ENCODE results near the gene AJAP1.

DNA sequence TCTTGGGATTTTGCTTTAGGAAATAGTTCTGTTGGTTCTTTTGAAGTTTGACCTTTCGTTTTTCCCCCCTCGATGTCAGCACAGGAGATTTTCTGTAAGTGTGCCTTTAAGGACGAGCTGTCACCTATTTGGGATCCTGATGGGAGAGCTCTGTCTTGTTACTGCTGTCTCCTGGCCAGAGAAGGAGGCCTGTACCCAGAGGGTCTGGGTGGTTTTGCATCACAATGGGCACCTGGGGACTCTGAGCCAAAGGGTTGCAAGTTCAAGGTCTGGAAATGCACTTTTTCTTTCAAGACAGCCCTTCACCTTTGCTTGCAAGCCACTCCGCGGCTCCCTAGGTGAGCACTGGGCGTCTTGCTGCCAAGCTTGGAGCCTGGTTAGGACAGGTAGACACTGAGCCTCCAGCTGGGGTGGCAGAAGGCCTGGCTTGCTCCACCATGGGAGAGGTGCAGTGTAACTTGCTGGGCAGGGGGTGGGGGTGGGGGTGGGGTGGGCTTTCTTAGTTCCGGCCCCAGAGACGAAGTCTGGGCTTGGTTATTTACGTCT lies 2.9 kb downstream of the AJAP1 start:
- TF ChIP-seq, protein P1, sequence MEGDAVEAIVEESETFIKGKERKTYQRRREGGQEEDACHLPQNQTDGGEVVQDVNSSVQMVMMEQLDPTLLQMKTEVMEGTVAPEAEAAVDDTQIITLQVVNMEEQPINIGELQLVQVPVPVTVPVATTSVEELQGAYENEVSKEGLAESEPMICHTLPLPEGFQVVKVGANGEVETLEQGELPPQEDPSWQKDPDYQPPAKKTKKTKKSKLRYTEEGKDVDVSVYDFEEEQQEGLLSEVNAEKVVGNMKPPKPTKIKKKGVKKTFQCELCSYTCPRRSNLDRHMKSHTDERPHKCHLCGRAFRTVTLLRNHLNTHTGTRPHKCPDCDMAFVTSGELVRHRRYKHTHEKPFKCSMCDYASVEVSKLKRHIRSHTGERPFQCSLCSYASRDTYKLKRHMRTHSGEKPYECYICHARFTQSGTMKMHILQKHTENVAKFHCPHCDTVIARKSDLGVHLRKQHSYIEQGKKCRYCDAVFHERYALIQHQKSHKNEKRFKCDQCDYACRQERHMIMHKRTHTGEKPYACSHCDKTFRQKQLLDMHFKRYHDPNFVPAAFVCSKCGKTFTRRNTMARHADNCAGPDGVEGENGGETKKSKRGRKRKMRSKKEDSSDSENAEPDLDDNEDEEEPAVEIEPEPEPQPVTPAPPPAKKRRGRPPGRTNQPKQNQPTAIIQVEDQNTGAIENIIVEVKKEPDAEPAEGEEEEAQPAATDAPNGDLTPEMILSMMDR (IDR thresholded peaks at IDR 0.05): no peak
- no peak for TF ChIP-seq POLR2A (IDR thresholded peaks at IDR 0.05)

All from testis (tissue), 2 donors.